ENCODE measurements around the gene PDLIM5. TPM values are rescaled to one million over a fixed set of nuclear protein-coding genes. Genes with fewer than 3 reads are reported as not detected.
A peak's percentile ranks its signal among the peaks of the same experiment; 100 is the strongest.

PDLIM5 gene
- total RNA-seq, 1 donor from 2014 or later: 71.0 TPM

DNA sequence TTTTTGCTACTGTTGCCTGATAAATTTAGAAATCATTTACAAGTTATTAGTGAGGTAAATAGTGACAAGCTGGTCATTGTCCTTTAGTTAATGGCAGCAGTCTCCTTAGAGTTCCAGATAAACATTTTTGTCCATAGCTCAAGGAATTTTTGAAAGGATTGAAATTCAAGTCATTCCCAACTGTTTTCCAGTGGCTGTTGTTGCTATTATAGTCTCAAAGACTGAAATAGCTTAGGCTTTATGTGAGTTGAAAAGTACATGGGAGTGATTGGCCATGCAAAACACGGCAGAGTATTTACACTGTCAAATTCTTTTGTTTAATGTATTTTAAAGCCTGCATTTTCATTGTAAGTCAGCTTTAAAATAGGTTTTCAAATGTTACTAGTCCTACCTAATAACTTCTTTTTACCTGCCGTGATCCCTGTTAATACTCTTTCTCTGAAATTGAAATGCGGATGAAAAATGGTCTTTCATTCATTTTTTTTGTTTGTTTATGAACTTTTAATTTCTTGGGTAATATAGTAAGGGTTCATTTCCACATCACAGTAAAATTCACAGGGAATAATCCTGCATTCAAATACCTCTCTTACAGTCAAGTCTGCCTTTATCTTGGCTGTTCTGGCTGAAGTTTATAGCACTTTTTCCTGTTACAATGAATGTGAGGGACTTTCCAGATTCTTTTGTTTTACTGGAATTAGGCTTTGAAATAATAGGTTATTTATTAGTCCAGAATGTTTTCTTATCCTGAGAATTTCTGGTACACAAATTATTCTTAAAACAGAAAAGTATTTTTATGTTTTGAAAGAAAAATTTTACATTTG, 85.1 kb downstream of the PDLIM5 start:
- Mint-ChIP-seq H3K36me3 (ENCODE audit: low read depth) (peaks cover 2% of the 10 kb centered on the region), H3K27ac (ENCODE audit: unreplicated experiment) (no peak overlapping the region), H3K4me3 (no peak overlapping the region), H3K9me3 (no peaks in the 10 kb centered on the region), H3K27me3 (ENCODE audit: low read depth) (no peaks in the 10 kb centered on the region), H3K4me1 (peaks cover 41% of the 10 kb centered on the region)
- no peak for DNase-seq (ENCODE audit: low read depth, low spot score)
- no peak for TF ChIP-seq CTCF (conservative IDR thresholded peaks at IDR 0.05)

DNA sequence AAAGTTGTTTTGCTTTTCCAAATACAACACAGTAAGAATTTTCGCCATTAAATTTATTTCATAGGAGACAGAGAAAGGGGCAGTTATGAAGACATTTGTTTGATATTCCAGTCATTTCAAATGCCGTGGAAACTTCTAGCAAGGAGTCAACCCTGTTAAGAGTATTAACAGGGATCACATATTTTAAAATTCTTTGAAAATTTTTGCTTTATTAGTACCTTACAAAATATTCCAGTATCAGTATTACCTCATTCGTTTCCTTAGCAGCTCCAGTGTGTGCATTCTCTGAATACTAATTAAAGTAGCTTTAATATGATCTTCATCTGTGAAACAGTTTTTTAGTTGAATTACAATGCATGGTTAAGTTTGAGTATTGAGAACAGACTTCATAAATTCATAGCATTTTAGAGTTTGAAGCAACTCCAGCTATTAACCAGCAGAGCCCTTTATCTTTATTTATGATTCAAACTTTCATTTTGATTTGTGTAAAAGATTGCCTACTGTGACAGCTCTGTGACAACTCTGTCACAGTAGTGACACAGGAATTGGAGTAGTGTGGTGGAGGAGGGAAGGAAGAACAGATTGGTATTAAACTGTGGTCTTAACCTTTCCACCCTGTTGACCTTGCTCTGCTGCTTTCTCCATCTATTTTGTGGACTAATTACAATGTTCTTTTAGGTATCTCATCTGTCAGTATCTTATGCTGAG, 86.3 kb downstream of the PDLIM5 start:
- H3K36me3 Mint-ChIP-seq (ENCODE audit: low read depth): peaks cover 2% of the 10 kb centered on the region
- no peak for TF ChIP-seq CTCF (conservative IDR thresholded peaks at IDR 0.05)
- H3K27ac Mint-ChIP-seq (ENCODE audit: unreplicated experiment): peak overlapping the region; percentile 40
- H3K27me3 Mint-ChIP-seq (ENCODE audit: low read depth): no peaks in the 10 kb centered on the region
- H3K9me3 Mint-ChIP-seq: no peaks in the 10 kb centered on the region
- DNase-seq (ENCODE audit: low read depth, low spot score): no peak
- H3K4me3 Mint-ChIP-seq: no peak overlapping the region
- peaks cover 41% of the 10 kb centered on the region for H3K4me1 Mint-ChIP-seq

DNA sequence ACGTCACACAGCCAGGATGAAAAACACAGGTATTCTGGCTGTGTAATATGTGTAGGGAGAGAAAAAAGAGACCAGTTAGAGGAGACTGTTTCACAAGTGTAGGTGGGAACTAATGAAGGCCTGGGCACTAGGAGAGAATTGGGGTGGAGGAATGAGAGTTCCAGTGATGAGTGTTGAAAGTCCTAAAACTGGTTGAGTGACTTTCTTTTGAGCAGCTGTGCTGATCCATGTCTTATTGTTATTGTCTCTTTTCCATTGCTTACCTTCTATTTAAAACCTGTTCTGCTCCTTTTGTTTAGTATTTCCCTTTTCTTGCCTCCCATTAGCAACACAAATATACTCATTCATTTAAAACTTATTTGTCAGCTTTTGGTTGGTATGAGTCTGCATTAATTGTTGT, 88.7 kb downstream of the PDLIM5 start:
- DNase-seq (ENCODE audit: low read depth, low spot score): no peak
- peaks cover 6% of the 10 kb centered on the region for H3K36me3 Mint-ChIP-seq (ENCODE audit: low read depth)
- H3K4me3 Mint-ChIP-seq: no peak overlapping the region
- peak overlapping the region; percentile 19 for H3K27ac Mint-ChIP-seq (ENCODE audit: unreplicated experiment)
- H3K27me3 Mint-ChIP-seq (ENCODE audit: low read depth): no peaks in the 10 kb centered on the region
- peaks cover 39% of the 10 kb centered on the region for H3K4me1 Mint-ChIP-seq
- H3K9me3 Mint-ChIP-seq: peaks cover 3% of the 10 kb centered on the region
- TF ChIP-seq CTCF (conservative IDR thresholded peaks at IDR 0.05): no peak

GRCh38 chr4:94544811-94545210, 93.1 kb downstream of the PDLIM5 start:
- H3K9me3 Mint-ChIP-seq: peaks cover 6% of the 10 kb centered on the region
- H3K27me3 Mint-ChIP-seq (ENCODE audit: low read depth): no peaks in the 10 kb centered on the region
- H3K36me3 Mint-ChIP-seq (ENCODE audit: low read depth): peaks cover 11% of the 10 kb centered on the region
- no peak for DNase-seq (ENCODE audit: low read depth, low spot score)
- no peak for TF ChIP-seq CTCF (conservative IDR thresholded peaks at IDR 0.05)
- H3K4me1 Mint-ChIP-seq: peaks cover 17% of the 10 kb centered on the region
- H3K27ac Mint-ChIP-seq (ENCODE audit: unreplicated experiment): no peak overlapping the region
- no peak overlapping the region for H3K4me3 Mint-ChIP-seq

DNA sequence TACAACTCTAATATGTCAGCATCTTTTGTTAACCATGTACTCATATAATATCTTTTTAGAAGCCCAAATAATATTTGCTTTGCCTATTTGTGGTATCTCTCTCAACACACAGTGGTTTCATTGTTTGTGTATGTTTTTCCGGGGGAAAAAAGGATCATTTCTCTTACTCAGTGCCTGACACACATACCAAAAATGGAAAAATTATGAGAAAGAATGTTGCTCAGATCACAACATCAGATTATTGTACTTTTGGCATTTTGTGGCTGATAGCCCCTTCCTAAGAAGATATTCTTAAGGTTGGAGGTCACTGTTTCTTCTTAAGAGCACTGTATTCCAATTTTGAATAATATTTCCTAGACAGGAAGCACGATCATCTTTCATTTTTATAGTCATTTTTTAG, 93.6 kb downstream of the PDLIM5 start:
- TF ChIP-seq CTCF (conservative IDR thresholded peaks at IDR 0.05): no peak
- Mint-ChIP-seq H3K27ac (ENCODE audit: unreplicated experiment) (no peak overlapping the region), H3K27me3 (ENCODE audit: low read depth) (no peaks in the 10 kb centered on the region), H3K4me3 (no peak overlapping the region), H3K9me3 (peaks cover 6% of the 10 kb centered on the region), H3K36me3 (ENCODE audit: low read depth) (peaks cover 11% of the 10 kb centered on the region), H3K4me1 (peaks cover 15% of the 10 kb centered on the region)
- DNase-seq (ENCODE audit: low read depth, low spot score): no peak

Data from neural crest cell (in vitro differentiated cells).